Natural killer cell (primary cell): ENCODE measurements around the gene PIAS4. TPM values are rescaled to one million over a fixed set of nuclear protein-coding genes. Genes with fewer than 3 reads are reported as not detected.

Experiments used
- ATAC-seq, 3 donors: fragments of 150-1000 bp in 2 of 3; fragments of 200-7000 bp in 1 of 3; cut with Tn5 transposase; 1 replicate in 1 of 3; 2 replicates in 2 of 3; pipeline ENCODE4 v1.10.0; 2021; ENCODE audit warnings: mild to moderate bottlenecking in 2 of 3, moderate library complexity in 2 of 3
- DNase-seq, 2 donors: peaks; one replicate each; pipeline versions ENCODE4 v3.0.0 to v3.0.0-alpha.2; 2013 to 2021; ENCODE audit warnings: mixed read lengths in 1 of 2
- H3K27ac ChIP-seq: one replicate; pipeline ENCODE4 v1.5.1; 2013; ENCODE audit warnings: mild to moderate bottlenecking, low read length
- H3K27me3 ChIP-seq: one replicate; pipeline ENCODE4 v1.6.1; 2013; ENCODE audit warnings: low read length; ENCODE audit not compliant: control insufficient read depth, insufficient read depth
- H3K36me3 ChIP-seq: one replicate; pipeline ENCODE4 v1.6.1; 2013; ENCODE audit warnings: low read length; ENCODE audit not compliant: control insufficient read depth, insufficient read depth
- H3K4me1 ChIP-seq: one replicate; pipeline ENCODE4 v1.6.1; 2013; ENCODE audit warnings: low read length; ENCODE audit not compliant: control insufficient read depth, insufficient read depth
- H3K4me3 ChIP-seq: one replicate; pipeline ENCODE4 v1.5.1; 2013; ENCODE audit warnings: low read length
- H3K9me3 ChIP-seq: one replicate; pipeline ENCODE4 v1.6.1; 2013; ENCODE audit warnings: low read length; ENCODE audit not compliant: control insufficient read depth, insufficient read depth
- H3K27ac Mint-ChIP-seq, 2 donors: one replicate each; pipeline ENCODE4 v1.8.0; 2022; ENCODE audit warnings: mild to moderate bottlenecking in 2 of 2, mixed read lengths in 2 of 2, moderate library complexity in 1 of 2
- H3K27me3 Mint-ChIP-seq, 2 donors: one replicate each; pipeline ENCODE4 v1.8.0; 2022; ENCODE audit warnings: low read depth in 2 of 2, mixed read lengths in 2 of 2
- H3K36me3 Mint-ChIP-seq: one replicate; pipeline ENCODE4 v1.8.0; 2022; ENCODE audit warnings: mixed read lengths
- H3K4me1 Mint-ChIP-seq, 2 donors: one replicate each; pipeline ENCODE4 v1.8.0; 2022; ENCODE audit warnings: mixed read lengths in 2 of 2
- H3K4me3 Mint-ChIP-seq: one replicate; pipeline ENCODE4 v1.8.0; 2022; ENCODE audit warnings: mild to moderate bottlenecking, moderate library complexity, mixed read lengths
- H3K9me3 Mint-ChIP-seq, 2 donors: one replicate each; pipeline ENCODE4 v1.8.0; 2022; ENCODE audit warnings: mixed read lengths in 2 of 2
- WGBS: methylation state at CpG from one replicate; pipeline ENCODE4 v1.1.7; 2013; ENCODE audit warnings: missing lambda C conversion rate; ENCODE audit not compliant: insufficient coverage; 5-methylcytosine and 5-hydroxymethylcytosine counted together
- intact Hi-C: fragments of 100-400 bp; cut with micrococcal nuclease; formaldehyde crosslinking; loops from one replicate; pipeline ENCODE4 v1.14.2; 2022
- total RNA-seq, 4 donors: library from RNA; stranded (reverse); fragments of 120-200 nt in 1 of 4; gene quantifications; one replicate each; pipeline versions ENCODE4 v1.2.3 to v1.2.4, GENCODE V29; 2013 to 2022
- TF ChIP-seq, protein P1 (sequence below): fragments of 200-600 bp; IDR thresholded peaks from one replicate; pipeline ENCODE4 v1.8.0; 2022; ENCODE audit warnings: antibody characterized with exemption

The PIAS4 gene
- total RNA-seq, 3 donors from 2014 or later (not counting 1 experiment from before 2014, with no cell fraction given), result 25.4 to 39.4 (median 26.8) TPM

GRCh38 chr19:4077800-4078684 lies 70.5 kb downstream of the PIAS4 start:
- Histone ChIP-seq H3K27me3 (no peaks in the 10 kb centered on the region), H3K36me3 (no peaks in the 10 kb centered on the region), H3K27ac (peak overlapping the region; percentile 82), H3K9me3 (no peaks in the 10 kb centered on the region), H3K4me3 (peak overlapping the region; percentile 55), H3K4me1 (peaks cover 61% of the 10 kb centered on the region)
- peaks cover 0 to 27% of the 10 kb centered on the region in 2 donors for H3K4me1 Mint-ChIP-seq
- ATAC-seq (peak; percentile 72 to 81 (median 80)), DNase-seq (peak in 1 of 2 donors; percentile 65)
- no peaks in the 10 kb centered on the region for H3K36me3 Mint-ChIP-seq
- H3K9me3 Mint-ChIP-seq, result no peaks in the 10 kb centered on the region
- H3K27me3 Mint-ChIP-seq, result no peaks in the 10 kb centered on the region
- peak overlapping the region; percentile 79 to 89 for H3K27ac Mint-ChIP-seq
- WGBS, result 28% methylated on average over 28 of the region's 33 CpGs
- TF ChIP-seq, protein P1, sequence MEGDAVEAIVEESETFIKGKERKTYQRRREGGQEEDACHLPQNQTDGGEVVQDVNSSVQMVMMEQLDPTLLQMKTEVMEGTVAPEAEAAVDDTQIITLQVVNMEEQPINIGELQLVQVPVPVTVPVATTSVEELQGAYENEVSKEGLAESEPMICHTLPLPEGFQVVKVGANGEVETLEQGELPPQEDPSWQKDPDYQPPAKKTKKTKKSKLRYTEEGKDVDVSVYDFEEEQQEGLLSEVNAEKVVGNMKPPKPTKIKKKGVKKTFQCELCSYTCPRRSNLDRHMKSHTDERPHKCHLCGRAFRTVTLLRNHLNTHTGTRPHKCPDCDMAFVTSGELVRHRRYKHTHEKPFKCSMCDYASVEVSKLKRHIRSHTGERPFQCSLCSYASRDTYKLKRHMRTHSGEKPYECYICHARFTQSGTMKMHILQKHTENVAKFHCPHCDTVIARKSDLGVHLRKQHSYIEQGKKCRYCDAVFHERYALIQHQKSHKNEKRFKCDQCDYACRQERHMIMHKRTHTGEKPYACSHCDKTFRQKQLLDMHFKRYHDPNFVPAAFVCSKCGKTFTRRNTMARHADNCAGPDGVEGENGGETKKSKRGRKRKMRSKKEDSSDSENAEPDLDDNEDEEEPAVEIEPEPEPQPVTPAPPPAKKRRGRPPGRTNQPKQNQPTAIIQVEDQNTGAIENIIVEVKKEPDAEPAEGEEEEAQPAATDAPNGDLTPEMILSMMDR, result no peak
- H3K4me3 Mint-ChIP-seq, result peak overlapping the region; percentile 90
- intact Hi-C loops, result no loop called here

DNA sequence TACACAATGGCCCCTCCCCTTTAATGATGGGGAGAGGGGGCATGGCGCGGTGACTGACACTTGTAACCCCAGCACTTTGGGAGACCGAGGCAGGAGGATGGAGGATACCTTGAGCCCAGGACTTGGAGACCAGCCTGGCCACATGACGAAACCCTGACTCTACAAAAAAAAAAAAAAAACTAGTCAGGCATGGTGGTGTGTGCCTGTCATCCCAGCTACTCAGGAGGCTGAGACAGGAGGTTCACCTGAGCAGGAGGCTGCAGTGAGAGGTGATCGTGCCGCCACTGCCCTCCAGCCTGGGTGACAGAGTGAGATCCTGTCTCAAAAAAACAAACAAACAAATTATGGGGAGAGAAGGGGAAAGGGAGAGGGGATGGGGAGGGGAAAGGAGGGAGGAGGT lies 72.9 kb downstream of the PIAS4 start:
- Mint-ChIP-seq H3K4me1 (peaks cover 8 to 31% of the 10 kb centered on the region in 2 donors), H3K9me3 (no peaks in the 10 kb centered on the region), H3K4me3 (no peak overlapping the region), H3K27ac (no peak overlapping the region), H3K36me3 (no peaks in the 10 kb centered on the region), H3K27me3 (no peaks in the 10 kb centered on the region)
- 79% methylated on average over 6 of the region's 6 CpGs for WGBS
- DNase-seq (no peak), ATAC-seq (no peak)
- no peaks in the 10 kb centered on the region for H3K9me3 ChIP-seq
- H3K4me3 ChIP-seq, result no peak overlapping the region
- no peaks in the 10 kb centered on the region for H3K36me3 ChIP-seq
- H3K4me1 ChIP-seq, result peaks cover 78% of the 10 kb centered on the region
- no peaks in the 10 kb centered on the region for H3K27me3 ChIP-seq
- intact Hi-C loops, result no loop called here
- TF ChIP-seq, protein P1, result no peak
- H3K27ac ChIP-seq, result no peak overlapping the region

- TF ChIP-seq, protein P1, result no peak
- ATAC-seq, result no peak
- H3K27ac Mint-ChIP-seq, result no peak overlapping the region
Measured at GRCh38 chr19:4081441-4082129, 74.0 kb downstream of the PIAS4 start.

More at GRCh38 chr19:4081441-4082129, 74.0 kb downstream of the PIAS4 start:
- intact Hi-C loops, result no loop called here
- peaks cover 84% of the 10 kb centered on the region for H3K4me1 ChIP-seq
- no peak overlapping the region for H3K4me3 ChIP-seq
- H3K36me3 ChIP-seq, result no peaks in the 10 kb centered on the region
- Mint-ChIP-seq H3K4me1 (peaks cover 12 to 38% of the 10 kb centered on the region in 2 donors), H3K36me3 (no peaks in the 10 kb centered on the region), H3K4me3 (peak overlapping the region; percentile 25), H3K9me3 (no peaks in the 10 kb centered on the region), H3K27me3 (no peaks in the 10 kb centered on the region)
- 47% methylated on average over 2 of the region's 2 CpGs for WGBS
- no peaks in the 10 kb centered on the region for H3K9me3 ChIP-seq
- H3K27ac ChIP-seq, result no peak overlapping the region
- H3K27me3 ChIP-seq, result no peaks in the 10 kb centered on the region
- no peak for DNase-seq
